Measurements from ENCODE around the gene KLLN. TPM values are rescaled to one million over a fixed set of nuclear protein-coding genes. Genes with fewer than 3 reads are reported as not detected.
A peak's percentile ranks its signal among the peaks of the same experiment; 100 is the strongest.

KLLN gene
- total and polyA plus RNA-seq, 9 of the 15 experiments (the other 6 are each of a cell fraction or from before 2014, with no cell fraction given), result 0.07 to 0.40 (median 0.25) TPM

DNA sequence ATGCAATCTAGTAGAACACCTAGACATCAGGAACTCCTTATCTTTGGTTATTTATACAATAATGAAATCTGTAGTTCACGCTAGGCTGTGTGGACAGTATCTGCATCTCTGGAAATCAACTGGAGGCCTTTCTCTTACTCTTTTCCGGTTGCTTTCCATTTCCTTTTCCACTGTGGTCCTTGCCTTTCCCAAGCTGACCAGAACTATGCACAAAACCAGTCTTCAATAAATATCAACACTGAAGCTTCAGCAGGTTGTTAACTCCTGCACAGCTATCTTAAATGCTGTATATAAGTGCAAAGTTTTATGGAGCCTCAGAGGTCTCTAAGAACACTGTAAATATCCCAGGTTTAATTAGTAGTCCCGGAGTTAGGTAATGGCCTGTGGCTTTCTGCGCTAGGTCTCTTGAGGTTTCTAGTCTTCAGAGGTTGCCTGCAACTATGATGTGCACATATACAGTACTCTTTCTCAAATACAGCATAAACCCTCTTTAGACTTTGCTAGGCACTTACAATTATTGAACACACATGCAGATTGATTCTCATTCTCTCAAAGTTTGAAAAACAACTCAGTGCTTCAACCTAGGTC is 2.4 kb downstream of the KLLN start:
- no peaks in the 10 kb centered on the region for H3K36me3 ChIP-seq (ENCODE audit: control insufficient read depth, insufficient read depth, low read length)
- ATAC-seq (no peak), FAIRE-seq (no peak), DNase-seq (ENCODE audit: extremely low read depth in 1 of 4, low spot score in 3 of 4) (no peak)
- H2AFZ ChIP-seq (ENCODE audit: low read depth, low read length), result peak overlapping the region; percentile 98
- no peaks in the 10 kb centered on the region for H3K9me3 ChIP-seq (replicated peaks; ENCODE audit: control insufficient read depth, insufficient read depth, low read depth, low read length)
- H3K27ac ChIP-seq (ENCODE audit: extremely low read depth, low read depth, low read length), result no peak overlapping the region; the same call in 2 of the 3 replicates
- H3K9me1 ChIP-seq (ENCODE audit: control insufficient read depth, insufficient read depth, low read length), result no peaks in the 10 kb centered on the region
- peak overlapping the region in 1 of 2 experiments; percentile 78; a peak in 1 of 4 replicates for H3K9ac ChIP-seq (ENCODE audit: insufficient read depth in 1 of 2, low read depth in 2 of 2, low read length in 2 of 2)
- TF ChIP-seq CBX2 (IDR thresholded peaks at IDR 0.05; ENCODE audit: insufficient read depth, low read length, poor library complexity, severe bottlenecking), result no peak
- TF ChIP-seq ZNF431 (CRISPR knock-in tag; IDR thresholded peaks at IDR 0.05), result no peak
- no peak for TF ChIP-seq ILF3 (IDR thresholded peaks at IDR 0.05; ENCODE audit: borderline replicate concordance)
- TF ChIP-seq HDAC2 (IDR thresholded peaks at IDR 0.05), result no peak
- TF ChIP-seq, protein P1, sequence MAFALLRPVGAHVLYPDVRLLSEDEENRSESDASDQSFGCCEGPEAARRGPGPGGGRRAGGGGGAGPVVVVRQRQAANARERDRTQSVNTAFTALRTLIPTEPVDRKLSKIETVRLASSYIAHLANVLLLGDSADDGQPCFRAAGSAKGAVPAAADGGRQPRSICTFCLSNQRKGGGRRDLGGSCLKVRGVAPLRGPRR (CRISPR knock-in tag; IDR thresholded peaks at IDR 0.05), result no peak
- TF ChIP-seq ZSCAN32 (CRISPR knock-in tag; IDR thresholded peaks at IDR 0.05), result no peak
- TF ChIP-seq ZBTB17 (CRISPR knock-in tag; IDR thresholded peaks at IDR 0.05), result no peak
- TF ChIP-seq ZC3H8 (IDR thresholded peaks at IDR 0.05), result no peak
- no peak for TF ChIP-seq ZNF384 (IDR thresholded peaks at IDR 0.05; ENCODE audit: low read depth, low read length)
- no peak for TF ChIP-seq CBX1 (IDR thresholded peaks at IDR 0.05; ENCODE audit: low read depth)
- TF ChIP-seq NR2C2 (CRISPR knock-in tag; IDR thresholded peaks at IDR 0.05), result no peak
- no peak for TF ChIP-seq NR2C2 (tag; IDR thresholded peaks at IDR 0.05)
- no peak for TF ChIP-seq PURB (CRISPR knock-in tag; IDR thresholded peaks at IDR 0.05; ENCODE audit: low read depth)
- no peak for TF ChIP-seq FOSL1 (tag; conservative IDR thresholded peaks at IDR 0.05)
- TF ChIP-seq, protein P2, sequence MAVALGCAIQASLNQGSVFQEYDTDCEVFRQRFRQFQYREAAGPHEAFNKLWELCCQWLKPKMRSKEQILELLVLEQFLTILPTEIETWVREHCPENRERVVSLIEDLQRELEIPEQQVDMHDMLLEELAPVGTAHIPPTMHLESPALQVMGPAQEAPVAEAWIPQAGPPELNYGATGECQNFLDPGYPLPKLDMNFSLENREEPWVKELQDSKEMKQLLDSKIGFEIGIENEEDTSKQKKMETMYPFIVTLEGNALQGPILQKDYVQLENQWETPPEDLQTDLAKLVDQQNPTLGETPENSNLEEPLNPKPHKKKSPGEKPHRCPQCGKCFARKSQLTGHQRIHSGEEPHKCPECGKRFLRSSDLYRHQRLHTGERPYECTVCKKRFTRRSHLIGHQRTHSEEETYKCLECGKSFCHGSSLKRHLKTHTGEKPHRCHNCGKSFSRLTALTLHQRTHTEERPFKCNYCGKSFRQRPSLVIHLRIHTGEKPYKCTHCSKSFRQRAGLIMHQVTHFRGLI (CRISPR knock-in tag; IDR thresholded peaks at IDR 0.05), result no peak
- TF ChIP-seq, protein P3, sequence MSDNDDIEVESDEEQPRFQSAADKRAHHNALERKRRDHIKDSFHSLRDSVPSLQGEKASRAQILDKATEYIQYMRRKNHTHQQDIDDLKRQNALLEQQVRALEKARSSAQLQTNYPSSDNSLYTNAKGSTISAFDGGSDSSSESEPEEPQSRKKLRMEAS (CRISPR knock-in tag; IDR thresholded peaks at IDR 0.05), result no peak
- TF ChIP-seq ATF1 (CRISPR knock-in tag; IDR thresholded peaks at IDR 0.05), result no peak
- no peak for TF ChIP-seq ATF1 (tag; IDR thresholded peaks at IDR 0.05)
- TF ChIP-seq, protein P4, sequence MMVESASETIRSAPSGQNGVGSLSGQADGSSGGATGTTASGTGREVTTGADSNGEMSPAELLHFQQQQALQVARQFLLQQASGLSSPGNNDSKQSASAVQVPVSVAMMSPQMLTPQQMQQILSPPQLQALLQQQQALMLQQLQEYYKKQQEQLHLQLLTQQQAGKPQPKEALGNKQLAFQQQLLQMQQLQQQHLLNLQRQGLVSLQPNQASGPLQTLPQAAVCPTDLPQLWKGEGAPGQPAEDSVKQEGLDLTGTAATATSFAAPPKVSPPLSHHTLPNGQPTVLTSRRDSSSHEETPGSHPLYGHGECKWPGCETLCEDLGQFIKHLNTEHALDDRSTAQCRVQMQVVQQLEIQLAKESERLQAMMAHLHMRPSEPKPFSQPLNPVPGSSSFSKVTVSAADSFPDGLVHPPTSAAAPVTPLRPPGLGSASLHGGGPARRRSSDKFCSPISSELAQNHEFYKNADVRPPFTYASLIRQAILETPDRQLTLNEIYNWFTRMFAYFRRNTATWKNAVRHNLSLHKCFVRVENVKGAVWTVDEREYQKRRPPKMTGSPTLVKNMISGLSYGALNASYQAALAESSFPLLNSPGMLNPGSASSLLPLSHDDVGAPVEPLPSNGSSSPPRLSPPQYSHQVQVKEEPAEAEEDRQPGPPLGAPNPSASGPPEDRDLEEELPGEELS (CRISPR knock-in tag; IDR thresholded peaks at IDR 0.05; ENCODE audit: borderline replicate concordance), result no peak
- no peak for TF ChIP-seq CHCHD3 (CRISPR knock-in tag; IDR thresholded peaks at IDR 0.05)
- H3K4me3 ChIP-seq, result no peak overlapping the region
- WGBS (ENCODE audit: insufficient coverage, low coverage, missing lambda C conversion rate), result 81% methylated on average over 4 of the region's 4 CpGs
- no peaks in the 10 kb centered on the region for H3K27me3 ChIP-seq (ENCODE audit: control insufficient read depth in 2 of 2, insufficient read depth in 2 of 2, low read length in 2 of 2)
- peaks cover 23% of the 10 kb centered on the region for H3K79me2 ChIP-seq (ENCODE audit: control insufficient read depth, insufficient read depth, low read length)
- peaks cover 3 to 11% of the 10 kb centered on the region in 2 experiments; a peak in 4 of 5 replicates for H3K4me1 ChIP-seq (replicated peaks in 1 of 2; ENCODE audit: control insufficient read depth in 2 of 2, insufficient read depth in 2 of 2, low read length in 2 of 2)
- in situ Hi-C loops (cut with MboI) (loop anchor here (25.0 kb wide), 1 partner anchor 226 kb away; no protein-coding TSS in a partner anchor), intact Hi-C loops (cut with micrococcal nuclease) (loop anchor here (1.0 to 5.0 kb wide), 3 partner anchors 44 to 526 kb away; partner anchors contain the start of gene ATAD1)
- H4K20me1 ChIP-seq (replicated peaks; ENCODE audit: control insufficient read depth, insufficient read depth, low read length), result peaks cover 11% of the 10 kb centered on the region; the same call in 1 of the 2 replicates
- peak overlapping the region; percentile 88; the same call in 1 of the 2 replicates for H3K4me2 ChIP-seq (ENCODE audit: insufficient read depth, low read length)
- no TSS peak for BruUV-seq (replicated peaks)
- ChIA-PET POLR2A (interaction anchor here (0.5 to 1.6 kb wide), 5 partner anchors 12 to 306 kb away, joined by 3 to 4 read pairs (median 3); no protein-coding TSS in a partner anchor), CTCF (ENCODE audit: low intra/inter-chr PET ratio) (no interaction called here)
